Activated CD4-positive, alpha-beta T cell treated with anti-CD3 and anti-CD28 coated beads, Interleukin-2, amount 10 ng/mL, durations not matched to agents 7 days and 5 days (primary cell): ENCODE measurements around the gene FERMT3. TPM values are rescaled to one million over a fixed set of nuclear protein-coding genes. Genes with fewer than 3 reads are reported as not detected.

Experiments used
- CTCF ChIA-PET: fragments of 350-600 bp; sonication (Branson Sonifier 250); formaldehyde crosslinking; loops from one replicate; lab custom pipeline; 2021; ENCODE audit warnings: antibody characterized with exemption; lab: Charles Lee
- POLR2A ChIA-PET: fragments of 350-600 bp; sonication (Branson Sonifier 250); formaldehyde crosslinking; loops from one replicate; lab custom pipeline; 2021; ENCODE audit warnings: antibody characterized with exemption; lab: Charles Lee
- DNase-seq: peaks from one replicate; pipeline ENCODE4 v3.0.0-alpha.2; 2020
- H3K27ac Mint-ChIP-seq: one replicate; pipeline ENCODE4 v1.8.0; 2021; ENCODE audit warnings: mild to moderate bottlenecking, moderate library complexity, mixed read lengths
- H3K27me3 Mint-ChIP-seq: one replicate; pipeline ENCODE4 v1.8.0; 2021; ENCODE audit warnings: mixed read lengths
- H3K36me3 Mint-ChIP-seq: one replicate; pipeline ENCODE4 v1.8.0; 2021; ENCODE audit warnings: low read depth, mixed read lengths
- H3K4me1 Mint-ChIP-seq: one replicate; pipeline ENCODE4 v1.8.0; 2021; ENCODE audit warnings: mixed read lengths
- H3K4me3 Mint-ChIP-seq: one replicate; pipeline ENCODE4 v1.8.0; 2021; ENCODE audit warnings: mild to moderate bottlenecking, moderate library complexity, mixed read lengths
- H3K9me3 Mint-ChIP-seq: one replicate; pipeline ENCODE4 v1.8.0; 2021; ENCODE audit warnings: mixed read lengths
- total RNA-seq, 2 experiments: library from RNA; stranded (reverse); gene quantifications; one replicate each; pipeline ENCODE4 v1.2.3, GENCODE V29; 2021

The FERMT3 gene
- total RNA-seq, 2 experiments from 2014 or later, result 190 to 207 TPM

DNA sequence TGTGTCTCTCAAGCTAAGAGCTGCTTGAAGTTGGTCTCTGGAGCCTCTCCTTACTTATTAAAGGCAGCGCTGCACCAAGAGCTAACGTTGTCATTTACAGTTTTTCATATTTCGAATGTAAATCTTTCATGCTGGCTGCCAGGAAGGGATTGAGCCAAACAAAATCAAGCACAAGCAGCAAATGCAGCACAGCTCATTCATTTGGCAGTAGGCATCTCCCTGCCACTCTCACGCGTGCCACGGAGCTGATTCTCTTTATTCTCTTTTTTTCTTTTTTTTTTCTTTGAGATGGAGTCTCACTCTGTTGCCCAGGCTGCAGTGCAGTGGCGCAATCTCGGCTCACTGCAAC lies 26.4 kb downstream of the FERMT3 start:
- Mint-ChIP-seq H3K27ac (no peak overlapping the region), H3K4me1 (peaks cover 62% of the 10 kb centered on the region), H3K9me3 (no peaks in the 10 kb centered on the region), H3K4me3 (peak overlapping the region; percentile 14), H3K36me3 (peaks cover 13% of the 10 kb centered on the region), H3K27me3 (no peaks in the 10 kb centered on the region)
- no peak for DNase-seq
- POLR2A ChIA-PET, result interaction anchor here (0.6 to 1.0 kb wide), 3 partner anchors 8 to 72 kb away, joined by 3 read pairs; partner anchors contain the start of gene FKBP2
- CTCF ChIA-PET, result interaction anchor here (0.6 to 2.0 kb wide), 12 partner anchors 10 to 218 kb away, joined by 3 to 6 read pairs (median 4); partner anchors contain the start of genes ESRRA and PLCB3

DNA sequence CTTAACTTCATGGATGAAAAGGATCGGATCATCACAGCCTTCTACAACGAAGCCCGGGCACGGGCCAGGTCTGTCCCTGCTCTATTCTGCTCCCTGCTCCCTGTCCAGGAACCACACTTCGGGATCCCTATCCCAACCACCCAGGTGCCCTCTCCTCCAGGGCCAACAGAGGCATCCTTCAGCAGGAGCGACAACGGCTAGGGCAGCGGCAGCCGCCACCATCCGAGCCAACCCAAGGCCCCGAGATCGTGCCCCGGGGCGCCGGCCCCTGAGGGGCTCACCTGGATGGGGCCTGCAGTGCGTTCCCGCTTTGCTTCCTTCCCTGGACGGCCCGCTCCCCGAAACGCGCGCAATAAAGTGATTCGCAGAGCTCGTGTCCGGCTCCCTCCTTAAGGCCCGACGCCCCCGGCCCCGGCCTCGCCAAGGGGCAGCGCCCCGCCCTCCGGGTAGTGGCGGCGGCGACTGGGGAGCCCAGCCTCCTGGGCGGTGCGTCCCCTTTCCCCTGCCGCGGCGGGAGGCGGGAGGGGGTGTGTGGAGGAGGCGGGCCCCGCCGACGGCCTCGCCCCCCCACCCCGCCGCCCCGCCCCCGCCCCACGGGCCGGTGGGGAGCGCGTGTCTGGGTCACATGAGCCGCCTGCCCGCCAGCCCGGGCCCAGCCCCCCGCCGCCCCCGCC lies 27.5 kb downstream of the FERMT3 start, which contains the start of gene VEGFB:
Gene VEGFB, plus strand, starts transcription at position 672 of the 674 bp plus-strand sequence. CDS start 250 bp downstream, outside the sequence.
- ChIA-PET POLR2A (no interaction called here), CTCF (interaction anchor here (1.0 to 2.0 kb wide), 4 partner anchors 10 to 71 kb away, joined by 3 to 6 read pairs (median 4); partner anchors contain the start of gene ESRRA)

DNA sequence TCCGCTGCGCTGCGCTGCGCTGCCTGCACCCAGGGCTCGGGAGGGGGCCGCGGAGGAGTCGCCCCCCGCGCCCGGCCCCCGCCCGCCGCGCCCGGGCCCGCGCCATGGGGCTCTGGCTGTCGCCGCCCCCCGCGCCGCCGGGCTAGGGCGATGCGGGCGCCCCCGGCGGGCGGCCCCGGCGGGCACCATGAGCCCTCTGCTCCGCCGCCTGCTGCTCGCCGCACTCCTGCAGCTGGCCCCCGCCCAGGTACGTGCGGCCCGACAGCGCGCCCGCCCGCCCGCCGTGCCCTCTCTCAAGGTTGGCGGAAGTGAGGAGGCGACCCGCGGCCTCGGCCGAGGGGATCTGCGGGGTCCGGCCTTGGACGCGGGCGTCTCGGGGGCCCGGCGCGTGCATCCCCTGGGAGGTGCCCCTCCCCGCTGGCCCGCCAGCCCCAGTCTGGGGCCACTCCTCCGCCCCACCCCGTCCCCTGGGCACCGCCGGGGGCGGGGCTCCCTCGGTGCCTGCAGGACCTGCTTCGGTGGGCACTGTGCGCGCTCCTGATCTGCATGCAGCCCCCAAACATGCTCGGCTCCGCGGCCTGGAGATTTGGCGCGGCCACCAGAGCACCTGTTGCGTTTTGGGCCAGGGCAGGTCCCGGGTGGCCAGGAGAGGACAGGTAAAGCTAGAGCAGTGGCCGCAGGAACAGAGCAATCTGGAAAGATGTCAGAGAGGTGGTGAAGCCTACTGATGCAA lies 28.3 kb downstream of the FERMT3 start:
- H3K36me3 Mint-ChIP-seq, result peaks cover 13% of the 10 kb centered on the region
- DNase-seq, result peak; percentile 49
- peaks cover 58% of the 10 kb centered on the region for H3K4me1 Mint-ChIP-seq
- H3K9me3 Mint-ChIP-seq, result no peaks in the 10 kb centered on the region
- H3K27me3 Mint-ChIP-seq, result no peaks in the 10 kb centered on the region
- CTCF ChIA-PET, result interaction anchor here (0.6 to 2.0 kb wide), 4 partner anchors 67 to 777 kb away, joined by 3 to 5 read pairs (median 4); no protein-coding TSS in a partner anchor
- H3K27ac Mint-ChIP-seq, result peak overlapping the region; percentile 73
- POLR2A ChIA-PET, result interaction anchor here (0.6 kb wide), 1 partner anchor 34 kb away, joined by 3 read pairs; no protein-coding TSS in a partner anchor
- H3K4me3 Mint-ChIP-seq, result peak overlapping the region; percentile 83

More for the DNA sequence above, 27.5 kb downstream of the FERMT3 start, which contains the start of gene VEGFB:
- Mint-ChIP-seq H3K27me3 (no peaks in the 10 kb centered on the region), H3K36me3 (peaks cover 13% of the 10 kb centered on the region), H3K27ac (peak within 1 kb of the TSS; percentile 73), H3K9me3 (no peaks in the 10 kb centered on the region), H3K4me3 (peak within 1 kb of the TSS; percentile 83), H3K4me1 (peaks cover 61% of the 10 kb centered on the region)
- DNase-seq, result peak; percentile 71

DNA sequence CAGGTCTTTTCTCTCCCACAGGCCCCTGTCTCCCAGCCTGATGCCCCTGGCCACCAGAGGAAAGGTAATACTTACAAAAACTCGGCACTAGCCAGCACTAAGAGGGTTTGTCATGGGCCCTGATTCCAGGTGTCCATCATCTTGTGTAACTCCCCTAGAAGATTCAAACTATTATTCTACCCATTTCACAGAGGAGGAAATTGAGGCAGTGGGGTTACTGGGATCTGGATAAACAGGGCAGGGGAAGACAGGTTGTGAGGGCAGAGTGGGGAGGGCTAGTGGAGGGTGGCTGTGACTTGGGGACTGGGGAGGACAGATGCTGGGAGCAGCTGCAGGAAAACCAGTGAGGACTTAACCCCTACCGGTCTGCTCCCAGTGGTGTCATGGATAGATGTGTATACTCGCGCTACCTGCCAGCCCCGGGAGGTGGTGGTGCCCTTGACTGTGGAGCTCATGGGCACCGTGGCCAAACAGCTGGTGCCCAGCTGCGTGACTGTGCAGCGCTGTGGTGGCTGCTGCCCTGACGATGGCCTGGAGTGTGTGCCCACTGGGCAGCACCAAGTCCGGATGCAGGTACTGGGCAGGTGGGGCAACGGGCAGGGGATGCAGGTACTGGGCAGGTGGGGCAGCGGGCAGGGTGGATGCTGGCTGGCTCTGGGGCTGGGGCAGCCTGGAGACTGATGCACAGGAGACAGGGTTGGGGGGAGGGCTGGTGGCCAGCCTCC lies 29.1 kb downstream of the FERMT3 start:
- Mint-ChIP-seq H3K9me3 (no peaks in the 10 kb centered on the region), H3K27ac (peak overlapping the region; percentile 73), H3K27me3 (no peaks in the 10 kb centered on the region), H3K4me3 (peak overlapping the region; percentile 83), H3K36me3 (peaks cover 14% of the 10 kb centered on the region), H3K4me1 (peaks cover 59% of the 10 kb centered on the region)
- DNase-seq, result no peak
- CTCF ChIA-PET, result interaction anchor here (0.6 to 2.0 kb wide), 7 partner anchors 9 to 776 kb away, joined by 3 to 5 read pairs (median 4); no protein-coding TSS in a partner anchor
- POLR2A ChIA-PET, result interaction anchor here (0.6 kb wide), 1 partner anchor 33 kb away, joined by 3 read pairs; no protein-coding TSS in a partner anchor

DNA sequence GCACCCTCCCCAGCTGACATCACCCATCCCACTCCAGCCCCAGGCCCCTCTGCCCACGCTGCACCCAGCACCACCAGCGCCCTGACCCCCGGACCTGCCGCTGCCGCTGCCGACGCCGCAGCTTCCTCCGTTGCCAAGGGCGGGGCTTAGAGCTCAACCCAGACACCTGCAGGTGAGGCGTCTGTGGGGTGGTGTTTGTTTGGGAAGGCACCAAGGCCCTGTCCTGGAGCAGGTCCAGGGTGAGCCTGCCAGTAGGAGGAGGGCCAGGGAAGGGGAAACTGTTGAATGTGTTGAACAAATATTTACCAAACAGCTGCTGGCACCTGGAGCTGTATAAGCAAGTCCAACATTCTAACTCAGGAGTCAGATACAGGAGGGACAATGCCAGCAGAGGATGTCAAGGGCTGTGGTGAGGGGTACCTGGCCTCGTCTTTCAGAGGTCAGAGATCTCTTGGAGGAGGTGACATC lies 31.0 kb downstream of the FERMT3 start:
- H3K4me3 Mint-ChIP-seq, result no peak overlapping the region
- H3K27me3 Mint-ChIP-seq, result no peaks in the 10 kb centered on the region
- H3K9me3 Mint-ChIP-seq, result no peaks in the 10 kb centered on the region
- peaks cover 14% of the 10 kb centered on the region for H3K36me3 Mint-ChIP-seq
- CTCF ChIA-PET, result interaction anchor here (0.6 to 2.2 kb wide), 10 partner anchors 9 to 66 kb away, joined by 3 to 6 read pairs (median 3); partner anchors contain the start of genes NUDT22, PPP1R14B and TRPT1
- peaks cover 54% of the 10 kb centered on the region for H3K4me1 Mint-ChIP-seq
- H3K27ac Mint-ChIP-seq, result peak overlapping the region; percentile 36
- POLR2A ChIA-PET, result no interaction called here
- no peak for DNase-seq

DNA sequence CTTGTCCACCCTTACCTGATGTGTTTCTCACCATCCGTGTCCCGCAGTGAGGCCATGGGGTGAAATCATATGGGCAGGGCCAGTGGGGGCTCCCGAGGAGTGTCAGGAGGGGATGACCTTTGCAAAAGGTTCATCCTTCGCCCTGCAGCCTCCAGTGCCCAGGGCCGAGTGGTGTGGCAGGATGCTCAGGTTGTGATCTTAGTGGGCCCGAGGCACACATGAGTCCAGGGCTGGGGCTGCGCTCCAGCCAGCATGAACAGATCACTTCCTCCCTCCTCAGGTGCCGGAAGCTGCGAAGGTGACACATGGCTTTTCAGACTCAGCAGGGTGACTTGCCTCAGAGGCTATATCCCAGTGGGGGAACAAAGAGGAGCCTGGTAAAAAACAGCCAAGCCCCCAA lies 31.6 kb downstream of the FERMT3 start:
- Mint-ChIP-seq H3K36me3 (peaks cover 14% of the 10 kb centered on the region), H3K9me3 (no peaks in the 10 kb centered on the region), H3K4me3 (no peak overlapping the region), H3K4me1 (peaks cover 53% of the 10 kb centered on the region), H3K27ac (no peak overlapping the region), H3K27me3 (no peaks in the 10 kb centered on the region)
- ChIA-PET POLR2A (no interaction called here), CTCF (interaction anchor here (0.9 to 2.2 kb wide), 7 partner anchors 9 to 47 kb away, joined by 3 to 7 read pairs (median 4); partner anchors contain the start of genes PLCB3 and PPP1R14B)
- DNase-seq, result no peak

DNA sequence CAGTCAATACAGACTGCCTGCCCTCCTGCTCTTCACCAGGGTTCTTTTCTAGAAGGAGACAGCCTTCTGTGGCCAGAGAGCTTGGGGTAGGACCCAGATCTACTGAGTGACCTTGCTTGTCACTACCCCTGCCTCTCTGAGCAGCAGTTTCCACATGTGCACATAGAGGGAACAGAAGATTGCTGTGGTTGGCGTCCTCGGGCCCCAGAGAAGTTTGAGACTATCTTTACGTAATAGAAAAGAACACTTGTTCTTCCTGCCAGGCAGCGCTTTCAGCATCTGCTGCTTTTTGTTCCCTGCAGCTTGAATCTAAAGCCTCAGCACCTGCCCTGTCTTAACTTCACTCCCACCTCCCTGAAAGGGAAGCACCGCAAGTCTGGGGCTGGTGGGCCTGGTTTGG lies 32.5 kb downstream of the FERMT3 start:
- Mint-ChIP-seq H3K27ac (peak overlapping the region; percentile 13), H3K4me3 (no peak overlapping the region), H3K27me3 (no peaks in the 10 kb centered on the region), H3K4me1 (peaks cover 58% of the 10 kb centered on the region), H3K9me3 (no peaks in the 10 kb centered on the region), H3K36me3 (peaks cover 23% of the 10 kb centered on the region)
- CTCF ChIA-PET, result interaction anchor here (0.6 to 2.2 kb wide), 5 partner anchors 8 to 93 kb away, joined by 3 to 7 read pairs (median 4); partner anchors contain the start of genes PLCB3 and PPP1R14B
- POLR2A ChIA-PET, result no interaction called here
- DNase-seq, result no peak

DNA sequence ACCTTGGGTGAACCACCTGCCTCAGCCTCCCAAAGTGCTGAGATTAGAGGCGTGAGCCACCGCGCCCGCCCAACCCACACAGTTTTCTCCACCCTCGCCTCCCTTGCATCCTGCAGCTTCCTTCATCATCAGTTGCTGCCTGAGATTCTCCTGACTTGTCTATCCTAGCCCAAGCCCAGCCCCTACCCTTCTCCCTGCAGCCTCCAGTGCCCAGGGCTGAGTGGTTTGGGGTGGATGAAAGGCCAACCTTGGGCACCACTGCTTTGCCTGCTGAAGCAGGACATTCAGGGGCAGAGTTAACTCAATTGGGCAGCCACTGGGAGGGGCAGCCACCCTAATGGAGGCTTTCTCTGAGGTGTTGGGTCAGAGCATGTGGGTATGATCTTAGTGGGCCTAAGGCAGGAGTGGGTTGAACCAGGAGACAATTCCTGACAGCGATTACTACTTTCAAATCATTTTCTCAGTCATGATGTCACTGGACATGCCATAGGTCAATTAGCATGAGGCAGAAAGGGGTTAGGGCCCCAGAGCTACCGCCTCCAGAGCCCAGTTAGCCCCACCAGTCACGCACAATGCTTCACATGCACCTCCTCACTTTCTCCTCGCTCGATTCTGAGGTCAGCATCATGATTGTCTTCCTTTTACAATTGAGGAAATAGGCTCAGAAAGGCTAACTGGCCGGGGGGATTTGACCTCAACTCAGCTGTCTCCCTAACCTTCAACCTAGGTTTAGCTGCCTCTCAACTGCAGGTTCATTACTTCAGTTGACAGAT lies 33.3 kb downstream of the FERMT3 start:
- Mint-ChIP-seq H3K27ac (peak overlapping the region; percentile 96), H3K4me1 (peaks cover 62% of the 10 kb centered on the region), H3K27me3 (no peaks in the 10 kb centered on the region), H3K9me3 (no peaks in the 10 kb centered on the region), H3K4me3 (peak overlapping the region; percentile 88), H3K36me3 (peaks cover 23% of the 10 kb centered on the region)
- CTCF ChIA-PET, result interaction anchor here (1.0 to 1.6 kb wide), 3 partner anchors 12 to 92 kb away, joined by 3 to 7 read pairs (median 4); partner anchors contain the start of gene PLCB3
- DNase-seq, result no peak
- POLR2A ChIA-PET, result no interaction called here

DNA sequence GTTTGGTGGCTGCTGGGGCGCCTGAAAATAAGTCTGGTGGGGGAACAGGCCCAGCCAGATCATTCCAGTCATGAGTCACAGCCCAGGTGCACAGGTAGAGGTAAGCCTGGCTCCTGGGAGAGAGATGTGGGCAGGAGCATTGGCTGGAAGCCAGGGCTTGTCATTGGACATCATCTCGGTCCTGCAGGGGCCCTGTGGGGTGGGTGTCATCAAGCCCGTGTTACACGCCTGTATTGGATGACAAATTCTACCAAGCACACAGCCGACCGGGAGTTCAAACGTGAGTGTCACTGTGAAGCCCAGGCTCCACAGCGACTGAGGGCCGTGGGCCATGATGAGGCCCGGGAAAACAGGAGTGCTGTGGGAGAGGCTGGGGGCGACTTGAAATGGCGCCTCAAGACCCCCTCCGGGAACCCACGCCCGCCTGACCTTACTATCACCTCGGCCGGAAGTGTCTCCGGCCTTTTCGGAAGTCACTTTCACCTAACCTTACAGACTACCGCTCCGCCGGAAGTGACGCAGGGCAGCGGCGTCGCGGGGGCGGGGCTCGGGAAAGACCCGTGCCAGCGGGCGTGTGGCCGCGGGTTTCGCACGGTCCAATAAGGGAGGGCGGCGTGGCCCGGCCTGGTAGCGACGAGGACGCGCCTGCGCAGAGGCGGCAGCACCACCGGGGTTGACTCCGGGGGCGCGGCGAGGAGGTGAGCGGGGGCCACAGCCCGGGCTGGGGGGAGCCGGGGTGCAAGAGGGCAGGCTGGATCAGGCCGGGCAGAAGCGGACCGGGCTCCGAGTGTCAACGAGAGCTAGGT lies 34.1 kb downstream of the FERMT3 start, which contains the start of gene FKBP2:
Gene FKBP2, plus strand, starts transcription at position 661 of the 806 bp plus-strand sequence. CDS start 1,293 bp downstream, outside the sequence.
- Mint-ChIP-seq H3K36me3 (peaks cover 20% of the 10 kb centered on the region), H3K4me1 (peaks cover 59% of the 10 kb centered on the region), H3K27me3 (no peaks in the 10 kb centered on the region), H3K9me3 (no peaks in the 10 kb centered on the region), H3K27ac (peak within 1 kb of the TSS; percentile 96), H3K4me3 (peak within 1 kb of the TSS; percentile 88)
- POLR2A ChIA-PET, result interaction anchor here (0.5 to 0.7 kb wide), 2 partner anchors 8 to 14 kb away, joined by 3 read pairs; no protein-coding TSS in a partner anchor
- DNase-seq, result peak; percentile 97
- CTCF ChIA-PET, result interaction anchor here (0.7 to 1.2 kb wide), 7 partner anchors 10 to 64 kb away, joined by 3 to 20 read pairs (median 4); partner anchors contain the start of gene PLCB3

DNA sequence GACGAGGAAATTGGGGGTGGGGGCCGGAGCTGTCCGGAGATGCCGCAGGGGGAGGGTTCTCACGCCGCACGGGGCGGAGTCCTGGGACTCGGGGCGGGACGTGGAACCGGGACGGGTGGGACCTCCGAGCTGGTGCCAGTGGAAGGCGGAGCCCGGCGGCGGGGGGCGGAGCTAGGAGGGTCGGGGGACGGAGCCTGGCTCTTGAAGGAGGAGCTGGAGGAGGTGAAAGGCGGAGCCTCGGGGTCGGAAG lies 34.6 kb downstream of the FERMT3 start:
- Mint-ChIP-seq H3K4me1 (peaks cover 54% of the 10 kb centered on the region), H3K27me3 (no peaks in the 10 kb centered on the region), H3K4me3 (peak overlapping the region; percentile 88), H3K27ac (peak overlapping the region; percentile 96), H3K9me3 (no peaks in the 10 kb centered on the region), H3K36me3 (peaks cover 20% of the 10 kb centered on the region)
- CTCF ChIA-PET, result interaction anchor here (0.7 to 1.1 kb wide), 7 partner anchors 10 to 76 kb away, joined by 3 to 20 read pairs (median 4); partner anchors contain the start of genes PLCB3, PRDX5 and TRMT112
- POLR2A ChIA-PET, result interaction anchor here (0.5 to 0.7 kb wide), 2 partner anchors 8 to 15 kb away, joined by 3 read pairs; no protein-coding TSS in a partner anchor
- DNase-seq, result peak; percentile 99
